BE2C (cell line): ENCODE measurements around the gene KASH5.
A peak's percentile ranks its signal among the peaks of the same experiment; 100 is the strongest.

Source experiments
- DNase-seq: peaks from one replicate; pipeline ENCODE4 v3.0.0-alpha.2; 2020
- H3K27me3 ChIP-seq: fragments of 250-450 bp; sonication (Bioruptor Pico); 2 replicates; pipeline ENCODE4 v1.5.1; 2020; ENCODE audit warnings: mild to moderate bottlenecking
- H3K36me3 ChIP-seq: fragments of 250-450 bp; sonication (Bioruptor Pico); 2 replicates; pipeline ENCODE4 v1.5.1; 2020; ENCODE audit warnings: mild to moderate bottlenecking
- H3K4me1 ChIP-seq: fragments of 250-450 bp; sonication (Bioruptor Pico); 2 replicates; pipeline ENCODE4 v1.5.1; 2020
- H3K4me3 ChIP-seq: 2 replicates; pipeline ENCODE4 v1.5.1; 2011; ENCODE audit warnings: low read depth, low read length
- H3K9me3 ChIP-seq: fragments of 250-450 bp; sonication (Bioruptor Pico); 2 replicates; pipeline ENCODE4 v1.5.1; 2020
- CTCF ChIP-seq: IDR thresholded peaks from 2 replicates; pipeline ENCODE4 v1.5.1; 2012; ENCODE audit warnings: mild to moderate bottlenecking, low read depth, low read length

Gene KASH5

GRCh38 chr19:49440439-49441209, 52.6 kb downstream of the KASH5 start:
- no peak for DNase-seq
- TF ChIP-seq CTCF = no peak
- Histone ChIP-seq H3K36me3 (no peaks in the 10 kb centered on the region), H3K9me3 (no peaks in the 10 kb centered on the region), H3K4me3 (no peak overlapping the region), H3K4me1 (peaks cover 6% of the 10 kb centered on the region; the same call in 1 of the 2 replicates), H3K27me3 (peaks cover 51% of the 10 kb centered on the region)

GRCh38 chr19:49441210-49441959, 53.3 kb downstream of the KASH5 start, which contains the start of gene SLC17A7:
TSS of gene SLC17A7 (minus strand) at chr19:49441527. CDS start at chr19:49441379, 148 bp downstream.
- peak within 1 kb of the TSS; percentile 70 for H3K4me3 ChIP-seq

GRCh38 chr19:49441960-49442350, 53.9 kb downstream of the KASH5 start:
- no peak for DNase-seq
- Histone ChIP-seq H3K27me3 (peaks cover 44% of the 10 kb centered on the region), H3K36me3 (peaks cover 8% of the 10 kb centered on the region), H3K4me1 (peaks cover 6% of the 10 kb centered on the region; the same call in 1 of the 2 replicates), H3K9me3 (no peaks in the 10 kb centered on the region), H3K4me3 (peak overlapping the region; percentile 70)
- TF ChIP-seq CTCF = no peak

More at GRCh38 chr19:49441210-49441959, 53.3 kb downstream of the KASH5 start, which contains the start of gene SLC17A7:
- Histone ChIP-seq H3K36me3 (peaks cover 2% of the 10 kb centered on the region), H3K27me3 (peaks cover 50% of the 10 kb centered on the region), H3K4me1 (peaks cover 6% of the 10 kb centered on the region; the same call in 1 of the 2 replicates), H3K9me3 (no peaks in the 10 kb centered on the region)
- DNase-seq = peak; percentile 65
- TF ChIP-seq CTCF = no peak

- Histone ChIP-seq H3K4me1 (peaks cover 6% of the 10 kb centered on the region; the same call in 1 of the 2 replicates), H3K4me3 (peak overlapping the region; percentile 70), H3K27me3 (peaks cover 43% of the 10 kb centered on the region), H3K36me3 (peaks cover 11% of the 10 kb centered on the region), H3K9me3 (no peaks in the 10 kb centered on the region)
- no peak for DNase-seq
- TF ChIP-seq CTCF = no peak
Observed at GRCh38 chr19:49442354-49442753, 54.3 kb downstream of the KASH5 start.

- H3K9me3 ChIP-seq = no peaks in the 10 kb centered on the region
- peaks cover 42% of the 10 kb centered on the region for H3K27me3 ChIP-seq
- H3K4me1 ChIP-seq = peaks cover 6% of the 10 kb centered on the region; the same call in 1 of the 2 replicates
- TF ChIP-seq CTCF = no peak
- H3K36me3 ChIP-seq = peaks cover 15% of the 10 kb centered on the region
- H3K4me3 ChIP-seq = peak overlapping the region; percentile 70
- DNase-seq = peak; percentile 97
Observed at GRCh38 chr19:49442771-49443365, 54.8 kb downstream of the KASH5 start.
